Keratinocyte (primary cell): ENCODE measurements around the gene CEP295NL. TPM values are rescaled to one million over a fixed set of nuclear protein-coding genes. Genes with fewer than 3 reads are reported as not detected.

ENCODE experiments used
- DNase-seq: peaks from one replicate; pipeline ENCODE4 v3.0.0-alpha.2; 2011; ENCODE audit warnings: low read depth, missing footprints, low spot score
- FAIRE-seq: peaks from 2 replicates; lab custom pipeline; 2011; peaks lifted over from hg19 to GRCh38; lab: Jason Lieb, UNC
- H2AFZ ChIP-seq: 2 replicates; pipeline ENCODE4 v1.6.0; 2012; ENCODE audit warnings: low read length, control low read depth, inconsistent platforms; ENCODE audit not compliant: control insufficient read depth
- H3K27ac ChIP-seq: 2 replicates; pipeline ENCODE4 v1.5.1; 2011; ENCODE audit warnings: low read length; ENCODE audit not compliant: control insufficient read depth, insufficient read depth
- H3K27me3 ChIP-seq: 3 replicates; pipeline ENCODE4 v1.6.0; 2011; ENCODE audit warnings: low read length; ENCODE audit not compliant: control insufficient read depth, insufficient read depth; ENCODE audit errors: extremely low read depth
- H3K36me3 ChIP-seq, 2 experiments: 2 replicates in 1 of 2; 3 replicates in 1 of 2; pipeline ENCODE4 v1.5.1; 2011; ENCODE audit warnings: low read length in 2 of 2, mild to moderate bottlenecking in 1 of 2; ENCODE audit not compliant: control insufficient read depth in 2 of 2, insufficient read depth in 2 of 2; ENCODE audit errors: extremely low read depth in 1 of 2
- H3K4me1 ChIP-seq: 3 replicates; pipeline ENCODE4 v1.5.1; 2011; ENCODE audit warnings: low read length; ENCODE audit not compliant: control insufficient read depth, insufficient read depth; ENCODE audit errors: extremely low read depth
- H3K4me2 ChIP-seq: 3 replicates; pipeline ENCODE4 v1.6.0; 2011; ENCODE audit warnings: low read depth, low read length; ENCODE audit not compliant: control insufficient read depth, insufficient read depth; ENCODE audit errors: extremely low read depth
- H3K4me3 ChIP-seq, 3 experiments: fragments of 200-600 bp in 1 of 3; sonication (generic) in 1 of 3; 2 replicates in 2 of 3; 3 replicates in 1 of 3; pipeline ENCODE4 v1.5.1; 2011 to 2016; ENCODE audit warnings: low read length in 3 of 3, mild to moderate bottlenecking in 3 of 3, control low read depth in 2 of 3, inconsistent platforms in 1 of 3, low read depth in 1 of 3, mixed read lengths in 1 of 3, mixed run types in 1 of 3, moderate library complexity in 1 of 3; ENCODE audit not compliant: control insufficient read depth in 2 of 3, insufficient read depth in 2 of 3; ENCODE audit errors: extremely low read depth in 1 of 3
- H3K79me2 ChIP-seq: 2 replicates; pipeline ENCODE4 v1.6.0; 2012; ENCODE audit warnings: low read length; ENCODE audit not compliant: control insufficient read depth, insufficient read depth
- H3K9ac ChIP-seq: 3 replicates; pipeline ENCODE4 v1.6.0; 2011; ENCODE audit warnings: low read length; ENCODE audit not compliant: control insufficient read depth, insufficient read depth; ENCODE audit errors: extremely low read depth
- H3K9me1 ChIP-seq: 3 replicates; pipeline ENCODE4 v1.6.0; 2011; ENCODE audit warnings: low read length; ENCODE audit not compliant: control insufficient read depth, insufficient read depth; ENCODE audit errors: extremely low read depth
- H3K9me3 ChIP-seq: 2 replicates; pipeline ENCODE4 v1.5.1; 2012; ENCODE audit warnings: low read depth, low read length; ENCODE audit not compliant: control insufficient read depth
- H4K20me1 ChIP-seq: 3 replicates; pipeline ENCODE4 v1.6.0; 2011; ENCODE audit warnings: low read length; ENCODE audit not compliant: control insufficient read depth, insufficient read depth; ENCODE audit errors: extremely low read depth
- CTCF ChIP-seq, 3 experiments: IDR thresholded peaks in 1 of 3; conservative IDR thresholded peaks in 1 of 3; optimal IDR thresholded peaks in 1 of 3; 2 replicates in 2 of 3; 3 replicates in 1 of 3; pipeline versions ENCODE3 to v1.5.1; 2011; ENCODE audit warnings: low read length in 3 of 3, mild to moderate bottlenecking in 3 of 3, moderate library complexity in 2 of 3, control low read depth in 1 of 3, inconsistent platforms in 1 of 3; ENCODE audit not compliant: insufficient read depth in 2 of 3; ENCODE audit errors: extremely low read depth in 1 of 3
- EZH2 ChIP-seq: IDR thresholded peaks from one replicate; pipeline ENCODE4 v1.6.1; 2012; ENCODE audit warnings: inconsistent platforms, mild to moderate bottlenecking, low read length, moderate library complexity
- dilution Hi-C: fragments of 300-500 bp; cut with MboI; formaldehyde crosslinking; loops from one replicate; pipeline ENCODE4 v1.7.0; 2020; ENCODE audit warnings: low sequenced_read_pairs; ENCODE audit not compliant: extremely low pct_ligation_motif_present
- polyA plus RNA-seq, 5 experiments: library from polyadenylated mRNA; depleted of rRNA in 3 of 5; stranded (reverse) in 3 of 5; stranded (forward) in 1 of 5; unstranded in 1 of 5; fragments of >200 nt; gene quantifications; 1 replicate in 1 of 5; 2 replicates in 3 of 5; 3 replicates in 1 of 5; pipeline versions ENCODE4 v1.2.1 to v1.2.3, GENCODE V29; 2011 to 2012; ENCODE audit warnings: missing spikeins in 2 of 5, low read depth in 1 of 5, low replicate concordance in 1 of 5

The CEP295NL gene
- polyA plus RNA-seq, 1 donor (not counting 4 experiments of a cell fraction or from before 2014, with no cell fraction given): not detected

- dilution Hi-C loops: no loop called here
Observed at GRCh38 chr17:78853926-78854394, 49.0 kb downstream of the CEP295NL start.

GRCh38 chr17:78852709-78853121, 50.3 kb downstream of the CEP295NL start:
- dilution Hi-C loops: no loop called here
- Histone ChIP-seq H2AFZ (no peak overlapping the region), H3K27me3 (peaks cover 3% of the 10 kb centered on the region), H3K9ac (no peak overlapping the region), H3K27ac (no peak overlapping the region), H4K20me1 (no peaks in the 10 kb centered on the region), H3K9me1 (no peaks in the 10 kb centered on the region), H3K4me3 (no peak overlapping the region), H3K79me2 (no peaks in the 10 kb centered on the region), H3K9me3 (no peaks in the 10 kb centered on the region), H3K4me1 (no peaks in the 10 kb centered on the region), H3K4me2 (no peak overlapping the region), H3K36me3 (no peaks in the 10 kb centered on the region)
- FAIRE-seq (no peak), DNase-seq (no peak)
- peak in 1 of 3 experiments; percentile 18 for TF ChIP-seq CTCF (optimal IDR thresholded peaks at IDR 0.05 in 1 of 3, IDR thresholded peaks at IDR 0.05 in 1 of 3, conservative IDR thresholded peaks at IDR 0.05 in 1 of 3; ENCODE audit: extremely low read depth in 1 of 3, insufficient read depth in 2 of 3, low read length in 3 of 3)
- TF ChIP-seq EZH2: no peak

More at GRCh38 chr17:78853926-78854394, 49.0 kb downstream of the CEP295NL start:
- Histone ChIP-seq H3K9me1 (no peaks in the 10 kb centered on the region), H3K27ac (no peak overlapping the region), H3K27me3 (peaks cover 3% of the 10 kb centered on the region), H3K4me3 (no peak overlapping the region), H2AFZ (no peak overlapping the region), H3K36me3 (no peaks in the 10 kb centered on the region), H3K4me1 (no peaks in the 10 kb centered on the region), H4K20me1 (no peaks in the 10 kb centered on the region), H3K9ac (no peak overlapping the region), H3K9me3 (no peaks in the 10 kb centered on the region), H3K4me2 (no peak overlapping the region), H3K79me2 (no peaks in the 10 kb centered on the region)
- DNase-seq (no peak), FAIRE-seq (no peak)
- no peak for TF ChIP-seq EZH2
- no peak for TF ChIP-seq CTCF (optimal IDR thresholded peaks at IDR 0.05 in 1 of 3, IDR thresholded peaks at IDR 0.05 in 1 of 3, conservative IDR thresholded peaks at IDR 0.05 in 1 of 3; ENCODE audit: extremely low read depth in 1 of 3, insufficient read depth in 2 of 3, low read length in 3 of 3)
